Keratinocyte (primary cell): ENCODE results near the gene DLAT.

Source experiments
- CTCF ChIP-seq, 3 experiments: IDR thresholded peaks in 1 of 3; conservative IDR thresholded peaks in 1 of 3; optimal IDR thresholded peaks in 1 of 3; 2 replicates in 2 of 3; 3 replicates in 1 of 3; pipeline versions ENCODE3 to v1.5.1; 2011; ENCODE audit warnings: low read length in 3 of 3, mild to moderate bottlenecking in 3 of 3, moderate library complexity in 2 of 3, control low read depth in 1 of 3, inconsistent platforms in 1 of 3; ENCODE audit not compliant: insufficient read depth in 2 of 3; ENCODE audit errors: extremely low read depth in 1 of 3
- EZH2 ChIP-seq: IDR thresholded peaks from one replicate; pipeline ENCODE4 v1.6.1; 2012; ENCODE audit warnings: inconsistent platforms, mild to moderate bottlenecking, low read length, moderate library complexity

DNA sequence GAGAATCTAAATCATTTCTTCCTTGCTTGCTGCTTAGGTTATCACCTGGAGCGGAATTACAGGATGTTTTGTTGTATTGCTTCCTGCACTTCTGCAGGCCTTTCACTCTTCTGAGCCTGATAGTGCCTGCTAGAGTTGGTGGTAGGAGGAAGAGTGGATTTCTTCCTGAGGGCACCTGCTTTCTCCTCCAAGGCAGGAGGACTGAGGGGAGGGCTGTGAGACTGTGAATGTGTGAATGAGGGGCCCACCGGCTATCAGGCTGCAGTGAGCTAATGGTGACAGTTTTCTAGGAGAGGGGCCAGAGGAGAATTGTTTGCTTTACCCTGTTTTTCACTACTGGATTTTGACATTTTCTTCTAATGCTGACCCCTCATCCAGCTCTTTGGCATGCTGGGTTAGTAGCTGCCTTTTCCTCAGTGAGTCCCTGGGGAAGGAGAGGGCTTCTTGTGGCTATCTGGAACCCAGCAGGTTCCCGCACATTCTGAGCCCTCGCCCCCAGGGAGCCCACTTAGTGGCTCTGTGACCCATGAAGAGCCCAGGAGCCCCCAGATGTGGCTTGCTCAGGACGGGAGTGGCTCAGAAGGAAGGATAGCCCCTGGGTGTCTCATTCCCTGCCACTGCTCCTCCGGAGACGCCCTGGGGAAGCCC, 49.0 kb upstream of the DLAT start:
- TF ChIP-seq CTCF (optimal IDR thresholded peaks at IDR 0.05 in 1 of 3, IDR thresholded peaks at IDR 0.05 in 1 of 3, conservative IDR thresholded peaks at IDR 0.05 in 1 of 3; ENCODE audit: extremely low read depth in 1 of 3, insufficient read depth in 2 of 3, low read length in 3 of 3) (no peak), EZH2 (no peak)
